Chondrocyte (in vitro differentiated cells): Measurements from ENCODE around the gene SPEG. TPM values are rescaled to one million over a fixed set of nuclear protein-coding genes. Genes with fewer than 3 reads are reported as not detected.

Source experiments
- DNase-seq: peaks from one replicate; pipeline ENCODE4 v3.0.0; 2021; ENCODE audit warnings: mixed read lengths, low spot score
- H3K27ac Mint-ChIP-seq: one replicate; pipeline ENCODE4 v1.8.0; 2021; ENCODE audit warnings: mild to moderate bottlenecking, moderate library complexity, mixed read lengths; ENCODE audit not compliant: unreplicated experiment
- H3K27me3 Mint-ChIP-seq: 2 replicates; pipeline ENCODE4 v1.8.0; 2021; ENCODE audit warnings: low read depth, mixed read lengths
- H3K36me3 Mint-ChIP-seq: 2 replicates; pipeline ENCODE4 v1.8.0; 2021; ENCODE audit warnings: low read depth, mixed read lengths
- H3K4me1 Mint-ChIP-seq: 2 replicates; pipeline ENCODE4 v1.8.0; 2021; ENCODE audit warnings: low read depth, mild to moderate bottlenecking, mixed read lengths
- H3K4me3 Mint-ChIP-seq: one replicate; pipeline ENCODE4 v1.8.0; 2021; ENCODE audit warnings: mild to moderate bottlenecking, moderate library complexity, mixed read lengths; ENCODE audit not compliant: unreplicated experiment
- H3K9me3 Mint-ChIP-seq: 2 replicates; pipeline ENCODE4 v1.8.0; 2021; ENCODE audit warnings: low read depth, mixed read lengths
- total RNA-seq: library from RNA; stranded (reverse); gene quantifications from 3 replicates; pipeline ENCODE4 v1.2.1, GENCODE V29; 2021
- TF ChIP-seq, protein P1 (sequence below): fragments of 200-600 bp; sonication (generic); IDR thresholded peaks from 2 replicates; pipeline ENCODE4 v1.5.0; 2021; ENCODE audit warnings: antibody characterized with exemption, mild to moderate bottlenecking, moderate library complexity

The SPEG gene
- total RNA-seq, 1 donor from 2014 or later, result 94.9 TPM

- peaks cover 13% of the 10 kb centered on the region for H3K27me3 Mint-ChIP-seq
- TF ChIP-seq, protein P1, sequence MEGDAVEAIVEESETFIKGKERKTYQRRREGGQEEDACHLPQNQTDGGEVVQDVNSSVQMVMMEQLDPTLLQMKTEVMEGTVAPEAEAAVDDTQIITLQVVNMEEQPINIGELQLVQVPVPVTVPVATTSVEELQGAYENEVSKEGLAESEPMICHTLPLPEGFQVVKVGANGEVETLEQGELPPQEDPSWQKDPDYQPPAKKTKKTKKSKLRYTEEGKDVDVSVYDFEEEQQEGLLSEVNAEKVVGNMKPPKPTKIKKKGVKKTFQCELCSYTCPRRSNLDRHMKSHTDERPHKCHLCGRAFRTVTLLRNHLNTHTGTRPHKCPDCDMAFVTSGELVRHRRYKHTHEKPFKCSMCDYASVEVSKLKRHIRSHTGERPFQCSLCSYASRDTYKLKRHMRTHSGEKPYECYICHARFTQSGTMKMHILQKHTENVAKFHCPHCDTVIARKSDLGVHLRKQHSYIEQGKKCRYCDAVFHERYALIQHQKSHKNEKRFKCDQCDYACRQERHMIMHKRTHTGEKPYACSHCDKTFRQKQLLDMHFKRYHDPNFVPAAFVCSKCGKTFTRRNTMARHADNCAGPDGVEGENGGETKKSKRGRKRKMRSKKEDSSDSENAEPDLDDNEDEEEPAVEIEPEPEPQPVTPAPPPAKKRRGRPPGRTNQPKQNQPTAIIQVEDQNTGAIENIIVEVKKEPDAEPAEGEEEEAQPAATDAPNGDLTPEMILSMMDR, result no peak
- peaks cover 13% of the 10 kb centered on the region for H3K4me1 Mint-ChIP-seq
- peaks cover 15% of the 10 kb centered on the region for H3K36me3 Mint-ChIP-seq
- DNase-seq, result no peak
- H3K9me3 Mint-ChIP-seq, result no peaks in the 10 kb centered on the region
- no peak overlapping the region for H3K4me3 Mint-ChIP-seq
- H3K27ac Mint-ChIP-seq, result no peak overlapping the region
Observed at GRCh38 chr2:219506802-219507526, 72.3 kb downstream of the SPEG start.

DNA sequence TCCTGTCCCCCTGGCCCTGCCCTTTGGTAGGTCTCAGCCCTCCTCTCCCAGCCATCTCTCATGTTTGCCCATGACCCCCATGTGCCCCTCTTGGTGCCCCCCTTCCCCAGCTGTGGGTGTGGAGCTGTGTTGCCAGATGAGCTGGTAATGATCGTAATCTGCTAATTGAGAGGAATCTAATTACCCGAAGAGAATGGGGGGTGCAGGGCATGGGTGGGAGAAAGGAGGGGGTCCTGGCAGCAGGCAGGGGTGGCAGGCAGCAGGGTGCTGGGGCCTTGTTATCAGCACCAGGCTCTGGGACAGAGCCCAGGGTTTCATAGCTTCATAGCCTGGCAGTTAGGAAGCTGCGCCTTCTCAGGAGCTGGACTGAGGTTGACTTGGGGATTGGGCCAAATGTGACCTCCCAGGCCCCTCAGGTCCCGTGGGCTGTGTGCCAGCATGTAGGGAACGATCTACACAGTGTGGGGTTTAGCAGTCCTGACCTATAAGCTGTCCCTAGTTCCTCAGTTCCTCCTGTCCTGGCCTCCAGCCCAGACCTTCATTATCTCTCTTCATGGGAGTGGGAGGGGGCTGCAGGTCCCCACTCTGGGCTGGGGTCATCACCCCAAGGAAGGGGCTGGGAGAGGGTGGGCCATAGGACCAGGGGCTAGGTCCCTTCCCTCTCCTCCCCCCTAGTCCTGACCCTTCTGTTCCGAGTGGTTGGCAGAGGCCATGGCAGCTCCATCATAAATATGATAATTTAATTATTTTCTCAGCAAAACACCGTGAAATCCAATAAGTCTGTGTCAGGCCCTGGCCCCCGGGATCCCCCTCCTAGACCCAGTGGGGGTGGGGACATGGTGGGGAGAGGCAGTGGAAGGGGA, 73.2 kb downstream of the SPEG start:
- H3K4me1 Mint-ChIP-seq, result peaks cover 13% of the 10 kb centered on the region
- no peak overlapping the region for H3K4me3 Mint-ChIP-seq
- peaks cover 15% of the 10 kb centered on the region for H3K36me3 Mint-ChIP-seq
- DNase-seq, result no peak
- H3K27me3 Mint-ChIP-seq, result peaks cover 17% of the 10 kb centered on the region
- H3K9me3 Mint-ChIP-seq, result no peaks in the 10 kb centered on the region
- TF ChIP-seq, protein P1, result no peak
- no peak overlapping the region for H3K27ac Mint-ChIP-seq

- no peak for DNase-seq
- TF ChIP-seq, protein P1, result no peak
- peaks cover 22% of the 10 kb centered on the region for H3K27me3 Mint-ChIP-seq
- peaks cover 14% of the 10 kb centered on the region for H3K36me3 Mint-ChIP-seq
- H3K4me3 Mint-ChIP-seq, result no peak overlapping the region
- no peaks in the 10 kb centered on the region for H3K9me3 Mint-ChIP-seq
- peaks cover 13% of the 10 kb centered on the region for H3K4me1 Mint-ChIP-seq
- H3K27ac Mint-ChIP-seq, result no peak overlapping the region
Observed at GRCh38 chr2:219508444-219508734, 73.7 kb downstream of the SPEG start.

DNA sequence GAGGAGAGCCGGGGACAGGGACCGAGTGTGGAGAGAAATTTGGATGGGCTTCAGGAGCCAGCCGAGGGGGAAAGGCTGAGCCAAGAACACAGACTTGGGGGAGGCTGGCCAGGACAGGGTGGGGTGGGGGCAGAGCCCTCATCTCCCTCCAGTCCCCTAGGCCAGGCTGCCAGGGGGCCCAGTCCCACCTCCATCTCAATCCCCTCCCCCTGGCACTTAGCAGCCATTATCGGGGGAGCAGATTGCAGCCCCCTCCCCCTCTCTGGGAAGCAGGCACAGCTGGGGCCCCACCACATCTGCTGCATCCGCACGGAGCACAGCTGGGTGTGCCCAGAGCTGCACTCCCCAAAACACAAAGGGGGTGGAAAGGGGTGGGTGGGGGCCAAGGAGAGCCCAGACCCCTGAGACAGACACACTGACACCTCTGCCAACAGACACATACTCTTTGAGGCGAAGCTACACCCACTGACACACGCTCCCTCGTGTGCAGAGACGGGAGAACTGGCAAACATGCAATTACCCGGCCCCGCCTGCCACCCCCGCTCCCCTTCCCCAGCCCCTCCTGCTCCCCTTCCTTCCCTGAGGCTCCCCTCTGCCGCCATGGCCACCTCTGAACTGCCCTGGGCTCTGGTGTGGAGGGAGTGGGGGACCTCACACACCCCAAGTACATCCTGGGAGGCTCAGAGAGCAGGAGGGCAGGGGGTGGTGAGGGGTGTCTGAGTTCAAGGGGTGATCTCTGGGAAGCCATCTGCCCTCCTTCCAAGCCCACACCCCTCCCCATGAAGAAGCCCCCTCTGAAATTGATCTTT, 74.5 kb downstream of the SPEG start:
- no peak overlapping the region for H3K27ac Mint-ChIP-seq
- H3K27me3 Mint-ChIP-seq, result peaks cover 30% of the 10 kb centered on the region
- peak overlapping the region; percentile 69 for H3K4me3 Mint-ChIP-seq

More for the DNA sequence above, 74.5 kb downstream of the SPEG start:
- peaks cover 20% of the 10 kb centered on the region for H3K4me1 Mint-ChIP-seq
- TF ChIP-seq, protein P1, result no peak
- no peak for DNase-seq
- no peaks in the 10 kb centered on the region for H3K9me3 Mint-ChIP-seq
- peaks cover 9% of the 10 kb centered on the region for H3K36me3 Mint-ChIP-seq
